GM12864 (cell line): Measurements from ENCODE around the gene FSTL4.
"Not testable (repeated sequence)": the region's sequence is repeated elsewhere in the genome, so short reads cannot be mapped to it uniquely, and the experiment has no call there.

Source experiments
- DNase-seq: peaks from one replicate; pipeline ENCODE4 v3.0.0-alpha.2; 2011; ENCODE audit warnings: low read depth
- H3K4me3 ChIP-seq: 2 replicates; pipeline ENCODE4 v1.5.1; 2011; ENCODE audit warnings: mild to moderate bottlenecking, low read depth, low read length, control low read depth
- CTCF ChIP-seq: IDR thresholded peaks from 2 replicates; pipeline ENCODE4 v1.5.1; 2011; ENCODE audit warnings: low read depth, mild to moderate bottlenecking, moderate library complexity, low read length, control low read depth, inconsistent platforms; ENCODE audit errors: missing control alignments

Gene FSTL4

GRCh38 chr5:133396814-133397213 is 215.5 kb downstream of the FSTL4 start:
- DNase-seq: no peak

GRCh38 chr5:133396187-133396741 is 216.1 kb downstream of the FSTL4 start:
- no peak for DNase-seq
- no peak for TF ChIP-seq CTCF
- H3K4me3 ChIP-seq: no peak overlapping the region

More at GRCh38 chr5:133396814-133397213, 215.5 kb downstream of the FSTL4 start:
- H3K4me3 ChIP-seq: no peak overlapping the region
- TF ChIP-seq CTCF: no peak

GRCh38 chr5:133395207-133395606 is 217.1 kb downstream of the FSTL4 start:
- H3K4me3 ChIP-seq, DNase-seq: not testable (repeated sequence)

GRCh38 chr5:133394477-133394817 is 217.9 kb downstream of the FSTL4 start:
- H3K4me3 ChIP-seq, DNase-seq: not testable (repeated sequence)

GRCh38 chr5:133393776-133394476 is 218.4 kb downstream of the FSTL4 start:
- DNase-seq: no peak
- no peak overlapping the region for H3K4me3 ChIP-seq
- no peak for TF ChIP-seq CTCF

GRCh38 chr5:133392448-133392847 is 219.9 kb downstream of the FSTL4 start:
- no peak overlapping the region for H3K4me3 ChIP-seq
- TF ChIP-seq CTCF: no peak

GRCh38 chr5:133391354-133392136 is 220.8 kb downstream of the FSTL4 start:
- no peak overlapping the region for H3K4me3 ChIP-seq
- TF ChIP-seq CTCF: no peak
- no peak for DNase-seq

More at GRCh38 chr5:133392448-133392847, 219.9 kb downstream of the FSTL4 start:
- no peak for DNase-seq
